Lung (tissue), 12 donors: Measurements from ENCODE around the gene SPOP. TPM values are rescaled to one million over a fixed set of nuclear protein-coding genes. Genes with fewer than 3 reads are reported as not detected.
A peak's percentile ranks its signal among the peaks of the same experiment; 100 is the strongest.

ENCODE experiments used
- ATAC-seq: fragments of 200-7000 bp; cut with Tn5 transposase; one replicate; pipeline ENCODE4 v1.9.1; 2020; ENCODE audit warnings: moderate number of reproducible peaks; ENCODE audit not compliant: insufficient read depth, low FRiP score
- DNase-seq, 3 donors: peaks; one replicate each; pipeline ENCODE4 v3.0.0-alpha.2; 2013 to 2017
- H3K27ac ChIP-seq, 2 donors: one replicate each; pipeline ENCODE4 v1.5.1; 2013; ENCODE audit warnings: mild to moderate bottlenecking in 2 of 2, moderate library complexity in 2 of 2, control low read depth in 1 of 2, inconsistent platforms in 1 of 2, low read depth in 1 of 2, low read length in 1 of 2
- H3K27me3 ChIP-seq, 3 donors: one replicate each; pipeline ENCODE4 v1.5.1; 2013; ENCODE audit warnings: low read length in 2 of 3; ENCODE audit not compliant: control insufficient read depth in 3 of 3, insufficient read depth in 3 of 3
- H3K36me3 ChIP-seq, 4 donors: one replicate each; pipeline ENCODE4 v1.5.1; 2013; ENCODE audit warnings: low read length in 4 of 4, mild to moderate bottlenecking in 1 of 4, moderate library complexity in 1 of 4; ENCODE audit not compliant: control insufficient read depth in 4 of 4, insufficient read depth in 4 of 4
- H3K4me1 ChIP-seq, 5 donors: one replicate each; pipeline ENCODE4 v1.5.1; 2013; ENCODE audit warnings: low read length in 5 of 5, mild to moderate bottlenecking in 2 of 5, moderate library complexity in 1 of 5; ENCODE audit not compliant: control insufficient read depth in 5 of 5, insufficient read depth in 5 of 5
- H3K4me3 ChIP-seq: one replicate; pipeline ENCODE4 v1.5.1; 2013; ENCODE audit warnings: mild to moderate bottlenecking, control low read depth, moderate library complexity
- H3K9ac ChIP-seq, 2 donors: one replicate each; pipeline ENCODE4 v1.5.1; 2013; ENCODE audit warnings: low read length in 2 of 2, control low read depth in 1 of 2; ENCODE audit not compliant: insufficient read depth in 1 of 2
- H3K9me3 ChIP-seq, 4 donors: one replicate each; pipeline ENCODE4 v1.5.1; 2013; ENCODE audit warnings: low read length in 3 of 4, mild to moderate bottlenecking in 1 of 4, moderate library complexity in 1 of 4; ENCODE audit not compliant: control insufficient read depth in 4 of 4, insufficient read depth in 3 of 4
- CTCF ChIP-seq: IDR thresholded peaks from 2 replicates; pipeline ENCODE4 v1.5.1; 2012; ENCODE audit warnings: mild to moderate bottlenecking; ENCODE audit errors: control extremely low read depth, extremely low read depth
- whole genome bisulfite sequencing, 2 donors: extraction: QIAGEN DNeasy Blood & Tissue Kit; methylation state at CpG; one replicate each; pipeline ENCODE4 v1.1.7; 2013; 5-methylcytosine and 5-hydroxymethylcytosine counted together
- polyA plus RNA-seq, 2 donors: library from polyadenylated mRNA; stranded (reverse); fragments of 200-250 nt; gene quantifications; one replicate each; pipeline ENCODE4 v1.2.1, GENCODE V29; 2013
- total RNA-seq, 2 donors: library from RNA; depleted of rRNA in 1 of 2; stranded (reverse); fragments of >200 nt in 1 of 2; gene quantifications; one replicate each; pipeline ENCODE4 v1.2.1, GENCODE V29; 2014 to 2021
- donor health status: control.
- donor health status: control.
- donor health status: Bipolar disorder and iron deficiency.
- donor health status: healthy.
- donor health status: DM: yes; HTN: yes; CAD: no.

SPOP gene
- total and polyA plus RNA-seq, 4 donors, result 28.7 to 98.0 (median 64.6) TPM

GRCh38 chr17:49716668-49717364, 38.9 kb upstream of the SPOP start:
- no peaks in the 10 kb centered on the region for H3K27me3 ChIP-seq

GRCh38 chr17:49715717-49716279, 37.9 kb upstream of the SPOP start:
- Histone ChIP-seq H3K4me3 (no peak overlapping the region), H3K27me3 (no peaks in the 10 kb centered on the region), H3K4me1 (peaks cover 0 to 13% (median 0%) of the 10 kb centered on the region in 5 donors), H3K36me3 (peaks cover 0 to 30% (median 17%) of the 10 kb centered on the region in 4 donors), H3K9ac (no peak overlapping the region), H3K9me3 (no peaks in the 10 kb centered on the region), H3K27ac (peak overlapping the region in 1 of 2 donors; percentile 2)
- TF ChIP-seq CTCF, result no peak
- WGBS, 2 donors, result 58 to 83% methylated on average over 9 of the region's 9 CpGs
- ATAC-seq, result no peak
- peak in 2 of 3 donors; percentile 36 to 46 for DNase-seq

More at GRCh38 chr17:49716668-49717364, 38.9 kb upstream of the SPOP start:
- Histone ChIP-seq H3K27ac (no peak overlapping the region), H3K9ac (no peak overlapping the region), H3K9me3 (no peaks in the 10 kb centered on the region), H3K36me3 (peaks cover 0 to 29% (median 20%) of the 10 kb centered on the region in 4 donors), H3K4me3 (no peak overlapping the region), H3K4me1 (peaks cover 0 to 13% (median 0%) of the 10 kb centered on the region in 5 donors)
- TF ChIP-seq CTCF, result no peak
- 79 to 81% methylated on average over 1 of the region's 1 CpG for WGBS, 2 donors
- no peak for ATAC-seq
- no peak for DNase-seq

GRCh38 chr17:49715216-49715615, 37.3 kb upstream of the SPOP start:
- ATAC-seq (no peak), DNase-seq (no peak)
- Histone ChIP-seq H3K27me3 (no peaks in the 10 kb centered on the region), H3K36me3 (peaks cover 0 to 29% (median 17%) of the 10 kb centered on the region in 4 donors), H3K27ac (no peak overlapping the region), H3K9ac (peak overlapping the region in 1 of 2 donors; percentile 5), H3K4me3 (no peak overlapping the region), H3K9me3 (no peaks in the 10 kb centered on the region), H3K4me1 (peaks cover 0 to 13% (median 0%) of the 10 kb centered on the region in 5 donors)
- WGBS, 2 donors, result 62 to 77% methylated on average over 4 of the region's 4 CpGs
- TF ChIP-seq CTCF, result no peak
